GM18868 (cell line): ENCODE results near the gene NETO2.

Experiments used
- ATAC-seq: cut with Tn5 transposase; IDR thresholded peaks from one replicate; pipeline ENCODE4 v1.9.1; 2021; ENCODE audit warnings: mild to moderate bottlenecking, moderate library complexity; ENCODE audit not compliant: unreplicated experiment

The NETO2 gene

GRCh38 chr16:47047524-47048203, 96.1 kb downstream of the NETO2 start:
- no peak for ATAC-seq

GRCh38 chr16:47046726-47047523, 96.8 kb downstream of the NETO2 start:
- ATAC-seq = peak; percentile 61

- ATAC-seq = no peak
These were observed 98.3 kb downstream of the NETO2 start for GRCh38 chr16:47045459-47045858.

- ATAC-seq = no peak
These were observed 98.7 kb downstream of the NETO2 start for GRCh38 chr16:47045023-47045422.

- no peak for ATAC-seq
These were observed 99.6 kb downstream of the NETO2 start for GRCh38 chr16:47043970-47044684.

- no peak for ATAC-seq
These were observed 100.5 kb downstream of the NETO2 start for GRCh38 chr16:47043200-47043599.

- ATAC-seq = peak; percentile 92
These were observed 105.8 kb downstream of the NETO2 start for GRCh38 chr16:47037746-47038458.

- peak; percentile 42 for ATAC-seq
These were observed 106.4 kb downstream of the NETO2 start for GRCh38 chr16:47037396-47037745.

GRCh38 chr16:47036201-47036600, 107.5 kb downstream of the NETO2 start:
- no peak for ATAC-seq

- no peak for ATAC-seq
These were observed 108.3 kb downstream of the NETO2 start for GRCh38 chr16:47035436-47035835.

- ATAC-seq = no peak
These were observed 109.3 kb downstream of the NETO2 start for GRCh38 chr16:47034455-47034854.

- ATAC-seq = no peak
These were observed 110.6 kb downstream of the NETO2 start for GRCh38 chr16:47033176-47033575.

- no peak for ATAC-seq
These were observed 114.0 kb downstream of the NETO2 start for GRCh38 chr16:47029724-47030123.

GRCh38 chr16:47028767-47029377, 114.9 kb downstream of the NETO2 start:
- ATAC-seq = no peak
